Smooth muscle cell (in vitro differentiated cells): ENCODE measurements around the gene IGFALS. TPM values are rescaled to one million over a fixed set of nuclear protein-coding genes. Genes with fewer than 3 reads are reported as not detected.

ENCODE experiments used
- DNase-seq: peaks from one replicate; lab custom pipeline; 2025; ENCODE audit not compliant: unreplicated experiment; lab: John Stamatoyannopoulos, UW
- H2AFZ ChIP-seq: fragments of 200-600 bp; sonication (generic); 2 replicates; pipeline ENCODE4 v1.6.0; 2016; ENCODE audit warnings: antibody characterized with exemption, low read depth, mild to moderate bottlenecking
- H3F3A ChIP-seq: fragments of 200-600 bp; sonication (generic); 2 replicates; pipeline ENCODE4 v1.6.0; 2017; ENCODE audit warnings: antibody characterized with exemption, low read depth
- H3K27ac ChIP-seq: fragments of 200-600 bp; sonication (generic); 2 replicates; pipeline ENCODE4 v1.5.1; 2016; ENCODE audit warnings: low read depth, mild to moderate bottlenecking
- H3K27me3 ChIP-seq: fragments of 200-600 bp; sonication (generic); 2 replicates; pipeline ENCODE4 v1.6.1; 2016; ENCODE audit warnings: low read depth, mild to moderate bottlenecking
- H3K36me3 ChIP-seq: fragments of 200-600 bp; sonication (generic); 2 replicates; pipeline ENCODE4 v1.5.1; 2016; ENCODE audit warnings: low read depth
- H3K4me1 ChIP-seq: fragments of 200-600 bp; sonication (generic); 2 replicates; pipeline ENCODE4 v1.5.1; 2016; ENCODE audit warnings: low read depth
- H3K4me2 ChIP-seq: fragments of 200-600 bp; sonication (generic); 2 replicates; pipeline ENCODE4 v1.6.0; 2016; ENCODE audit warnings: mild to moderate bottlenecking
- H3K4me3 ChIP-seq: fragments of 200-600 bp; sonication (generic); 2 replicates; pipeline ENCODE4 v1.5.1; 2016; ENCODE audit warnings: mild to moderate bottlenecking
- H3K79me2 ChIP-seq: fragments of 200-600 bp; sonication (generic); 2 replicates; pipeline ENCODE4 v1.6.0; 2016; ENCODE audit warnings: low read depth, mild to moderate bottlenecking
- H3K9ac ChIP-seq: fragments of 200-600 bp; sonication (generic); 2 replicates; pipeline ENCODE4 v1.6.0; 2016; ENCODE audit warnings: low read depth
- H3K9me3 ChIP-seq: fragments of 200-600 bp; sonication (generic); replicated peaks from 2 replicates; pipeline ENCODE4 v1.5.1; 2016; ENCODE audit warnings: low read depth
- H4K20me1 ChIP-seq: fragments of 200-600 bp; sonication (generic); 2 replicates; pipeline ENCODE4 v1.6.0; 2016; ENCODE audit warnings: low read depth
- WGBS: methylation state at CpG from one replicate; pipeline ENCODE4 v1.1.7; 2016; ENCODE audit warnings: low lambda C conversion rate; 5-methylcytosine and 5-hydroxymethylcytosine counted together
- polyA plus RNA-seq: library from polyadenylated mRNA; unstranded; fragments of >200 nt; fragmentation: Nextera tagmentation; extraction: Ambion mirVana; gene quantifications from 2 replicates; pipeline ENCODE4 v1.2.1, GENCODE V29; 2016
- total RNA-seq: library from RNA; depleted of rRNA; stranded (reverse); fragments of >200 nt; gene quantifications from 2 replicates; pipeline ENCODE4 v1.2.3, GENCODE V29; 2014
- TF ChIP-seq, protein P1 (sequence below): fragments of 200-600 bp; sonication (generic); IDR thresholded peaks from 2 replicates; pipeline ENCODE4 v1.5.1; 2017; ENCODE audit warnings: borderline replicate concordance, mild to moderate bottlenecking, antibody characterized with exemption; ENCODE audit not compliant: insufficient read depth, poor library complexity, severe bottlenecking

The IGFALS gene
- total RNA-seq, result 0.58 TPM in 1 of 2 replicates, not detected in the other
- polyA plus RNA-seq, result 0.45 TPM in 1 of 2 replicates, not detected in the other

GRCh38 chr16:1793578-1794220 is at the start of gene IGFALS:
IGFALS (minus strand) TSS chr16:1793705; CDS start chr16:1793652, 53 bp downstream.
- DNase-seq, result no peak
- no peak within 1 kb of the TSS for H3K4me2 ChIP-seq
- H4K20me1 ChIP-seq, result no peaks in the 10 kb centered on the region
- WGBS, result 91% methylated on average over 15 of the region's 28 CpGs
- TF ChIP-seq, protein P1, sequence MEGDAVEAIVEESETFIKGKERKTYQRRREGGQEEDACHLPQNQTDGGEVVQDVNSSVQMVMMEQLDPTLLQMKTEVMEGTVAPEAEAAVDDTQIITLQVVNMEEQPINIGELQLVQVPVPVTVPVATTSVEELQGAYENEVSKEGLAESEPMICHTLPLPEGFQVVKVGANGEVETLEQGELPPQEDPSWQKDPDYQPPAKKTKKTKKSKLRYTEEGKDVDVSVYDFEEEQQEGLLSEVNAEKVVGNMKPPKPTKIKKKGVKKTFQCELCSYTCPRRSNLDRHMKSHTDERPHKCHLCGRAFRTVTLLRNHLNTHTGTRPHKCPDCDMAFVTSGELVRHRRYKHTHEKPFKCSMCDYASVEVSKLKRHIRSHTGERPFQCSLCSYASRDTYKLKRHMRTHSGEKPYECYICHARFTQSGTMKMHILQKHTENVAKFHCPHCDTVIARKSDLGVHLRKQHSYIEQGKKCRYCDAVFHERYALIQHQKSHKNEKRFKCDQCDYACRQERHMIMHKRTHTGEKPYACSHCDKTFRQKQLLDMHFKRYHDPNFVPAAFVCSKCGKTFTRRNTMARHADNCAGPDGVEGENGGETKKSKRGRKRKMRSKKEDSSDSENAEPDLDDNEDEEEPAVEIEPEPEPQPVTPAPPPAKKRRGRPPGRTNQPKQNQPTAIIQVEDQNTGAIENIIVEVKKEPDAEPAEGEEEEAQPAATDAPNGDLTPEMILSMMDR, result no peak
- no peak within 1 kb of the TSS for H3K27ac ChIP-seq
- H3K27me3 ChIP-seq, result no peaks in the 10 kb centered on the region
- H3K36me3 ChIP-seq, result no peaks in the 10 kb centered on the region
- H2AFZ ChIP-seq, result no peak within 1 kb of the TSS
- no peaks in the 10 kb centered on the region for H3K9me3 ChIP-seq
- H3K9ac ChIP-seq, result no peak within 1 kb of the TSS
- no peaks in the 10 kb centered on the region for H3F3A ChIP-seq
- H3K79me2 ChIP-seq, result no peaks in the 10 kb centered on the region
- H3K4me3 ChIP-seq, result no peak within 1 kb of the TSS
- H3K4me1 ChIP-seq, result no peaks in the 10 kb centered on the region

GRCh38 chr16:1839554-1839953 is 46.0 kb upstream of the IGFALS start:
- no peak overlapping the region for H3K27ac ChIP-seq
- no peak overlapping the region for H3K9ac ChIP-seq
- H3K79me2 ChIP-seq, result no peaks in the 10 kb centered on the region
- no peaks in the 10 kb centered on the region for H3K36me3 ChIP-seq
- H3K4me2 ChIP-seq, result no peak overlapping the region
- H3K27me3 ChIP-seq, result peaks cover 4% of the 10 kb centered on the region
- TF ChIP-seq, protein P1, result no peak
- H2AFZ ChIP-seq, result no peak overlapping the region
- no peaks in the 10 kb centered on the region for H3K4me1 ChIP-seq
- H4K20me1 ChIP-seq, result no peaks in the 10 kb centered on the region
- 44% methylated on average over 9 of the region's 9 CpGs for WGBS
- no peak overlapping the region for H3K4me3 ChIP-seq
- H3K9me3 ChIP-seq, result no peaks in the 10 kb centered on the region
- peaks cover 4% of the 10 kb centered on the region for H3F3A ChIP-seq
- no peak for DNase-seq

DNA sequence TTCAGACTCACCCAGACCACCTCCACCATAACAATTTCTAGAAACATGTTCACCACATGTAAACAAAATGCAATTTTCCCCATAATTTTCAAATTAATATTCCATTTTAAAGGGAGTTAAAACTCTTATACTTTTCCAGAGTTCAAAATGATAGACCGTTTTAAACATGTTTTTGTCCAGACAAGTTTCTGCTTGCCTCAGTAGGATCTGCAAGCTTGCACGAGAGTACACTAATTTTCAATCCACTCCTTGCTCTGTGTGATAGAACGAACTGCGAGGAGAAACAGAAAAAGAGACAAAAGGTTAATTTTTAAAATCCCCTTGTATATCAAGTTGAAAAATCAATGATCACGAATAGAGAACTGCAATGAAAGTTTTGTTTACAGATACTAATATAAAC is 40.6 kb upstream of the IGFALS start:
- Histone ChIP-seq H4K20me1 (no peaks in the 10 kb centered on the region), H3K9me3 (no peaks in the 10 kb centered on the region), H3K27me3 (no peaks in the 10 kb centered on the region), H3K4me1 (peaks cover 4% of the 10 kb centered on the region), H3K36me3 (no peaks in the 10 kb centered on the region), H3K4me2 (no peak overlapping the region), H3K9ac (no peak overlapping the region), H2AFZ (no peak overlapping the region), H3K27ac (no peak overlapping the region), H3K79me2 (peaks cover 7% of the 10 kb centered on the region), H3F3A (peaks cover 2% of the 10 kb centered on the region), H3K4me3 (no peak overlapping the region)
- WGBS, result 75% methylated on average over 5 of the region's 5 CpGs
- TF ChIP-seq, protein P1, result no peak
- DNase-seq, result no peak
